Endodermal cell (in vitro differentiated cells): ENCODE data around the gene DCP2. TPM values are rescaled to one million over a fixed set of nuclear protein-coding genes. Genes with fewer than 3 reads are reported as not detected.

Source experiments
- DNase-seq: peaks from one replicate; pipeline ENCODE4 v3.0.0-alpha.2; 2017
- H3K27ac ChIP-seq: 2 replicates; pipeline ENCODE4 v1.5.1; 2013; ENCODE audit warnings: mild to moderate bottlenecking, low read depth, low read length, moderate library complexity
- H3K27me3 ChIP-seq: 2 replicates; pipeline ENCODE4 v1.6.1; 2013; ENCODE audit warnings: mild to moderate bottlenecking, low read length, moderate library complexity; ENCODE audit not compliant: insufficient read depth, control insufficient read depth, poor library complexity, severe bottlenecking
- H3K36me3 ChIP-seq: 2 replicates; pipeline ENCODE4 v1.7.0; 2013; ENCODE audit warnings: mild to moderate bottlenecking, low read length, moderate library complexity; ENCODE audit not compliant: control insufficient read depth, insufficient read depth
- H3K4me1 ChIP-seq: one replicate; pipeline ENCODE4 v1.7.0; 2013; ENCODE audit warnings: low read length; ENCODE audit not compliant: control insufficient read depth, insufficient read depth
- H3K4me3 ChIP-seq: 2 replicates; pipeline ENCODE4 v1.5.1; 2013; ENCODE audit warnings: mild to moderate bottlenecking, low read length, moderate library complexity
- H3K9ac ChIP-seq: 2 replicates; pipeline ENCODE4 v1.6.1; 2013; ENCODE audit warnings: mild to moderate bottlenecking, low read length, moderate library complexity; ENCODE audit not compliant: poor library complexity, severe bottlenecking; ENCODE audit errors: extremely low read depth
- H3K9me3 ChIP-seq: 2 replicates; pipeline ENCODE4 v1.6.1; 2013; ENCODE audit warnings: mild to moderate bottlenecking, low read length, moderate library complexity; ENCODE audit not compliant: control insufficient read depth
- H3K27ac Mint-ChIP-seq: 2 replicates; pipeline ENCODE4 v1.8.0; 2020; ENCODE audit warnings: mixed read lengths
- H3K27me3 Mint-ChIP-seq: 2 replicates; pipeline ENCODE4 v1.8.0; 2021; ENCODE audit warnings: mild to moderate bottlenecking, mixed read lengths; ENCODE audit not compliant: insufficient read depth
- H3K36me3 Mint-ChIP-seq: 2 replicates; pipeline ENCODE4 v1.8.0; 2020; ENCODE audit warnings: low read depth, mixed read lengths
- H3K4me1 Mint-ChIP-seq: 2 replicates; pipeline ENCODE4 v1.8.0; 2020; ENCODE audit warnings: mixed read lengths
- H3K4me3 Mint-ChIP-seq: 2 replicates; pipeline ENCODE4 v1.8.0; 2020; ENCODE audit warnings: mild to moderate bottlenecking, moderate library complexity, mixed read lengths
- H3K9me3 Mint-ChIP-seq: 2 replicates; pipeline ENCODE4 v1.8.0; 2020; ENCODE audit warnings: mild to moderate bottlenecking, mixed read lengths
- CTCF ChIP-seq: fragments of 200-600 bp; sonication (generic); conservative IDR thresholded peaks from 2 replicates; pipeline ENCODE4 v1.5.0; 2021; ENCODE audit warnings: antibody characterized with exemption, mild to moderate bottlenecking
- WGBS, 2 experiments: methylation state at CpG; one replicate each; pipeline versions ENCODE4 v1.1.5 to v1.1.7; 2013; ENCODE audit warnings: missing lambda C conversion rate in 2 of 2, mixed read lengths in 1 of 2; ENCODE audit not compliant: insufficient coverage in 1 of 2, insufficient read length in 1 of 2; 5-methylcytosine and 5-hydroxymethylcytosine counted together
- total RNA-seq, 2 donors: library from RNA; stranded (reverse); fragmentation: NEBNext Ultra II Directional in 1 of 2; extraction: Animal tissue kit (Norgen Biotek cat#: 25700) in 1 of 2; gene quantifications; 2 replicates in 1 of 2; 3 replicates in 1 of 2; pipeline ENCODE4 v1.2.1, GENCODE V29; 2021

Gene DCP2
- total RNA-seq, 2 donors from 2014 or later = 152 to 154 TPM

GRCh38 chr5:112986224-112986623 lies 9.6 kb downstream of the DCP2 start:
- peaks cover 65% of the 10 kb centered on the region for H3K36me3 ChIP-seq
- Mint-ChIP-seq H3K27ac (no peak overlapping the region), H3K4me1 (peaks cover 15% of the 10 kb centered on the region), H3K27me3 (no peaks in the 10 kb centered on the region), H3K4me3 (no peak overlapping the region), H3K9me3 (no peaks in the 10 kb centered on the region), H3K36me3 (peaks cover 47% of the 10 kb centered on the region)
- no peak overlapping the region for H3K9ac ChIP-seq
- TF ChIP-seq CTCF = no peak
- no peaks in the 10 kb centered on the region for H3K27me3 ChIP-seq
- H3K4me1 ChIP-seq = no peaks in the 10 kb centered on the region
- H3K27ac ChIP-seq = no peak overlapping the region
- 97 to 100% methylated on average over 2 to 4 of the region's 4 CpGs for WGBS, 2 experiments
- DNase-seq = no peak
- no peaks in the 10 kb centered on the region for H3K9me3 ChIP-seq
- no peak overlapping the region for H3K4me3 ChIP-seq

- H3K9me3 ChIP-seq = no peaks in the 10 kb centered on the region
- no peaks in the 10 kb centered on the region for H3K27me3 ChIP-seq
- no peaks in the 10 kb centered on the region for H3K4me1 ChIP-seq
- Mint-ChIP-seq H3K4me1 (peaks cover 5% of the 10 kb centered on the region), H3K9me3 (no peaks in the 10 kb centered on the region), H3K36me3 (peaks cover 27% of the 10 kb centered on the region), H3K4me3 (no peak overlapping the region), H3K27ac (no peak overlapping the region), H3K27me3 (no peaks in the 10 kb centered on the region)
- no peak overlapping the region for H3K27ac ChIP-seq
- DNase-seq = peak; percentile 89
- TF ChIP-seq CTCF = peak; percentile 92
- WGBS, 2 experiments = 38 to 46% methylated on average over 3 to 6 of the region's 7 CpGs
- peaks cover 61% of the 10 kb centered on the region for H3K36me3 ChIP-seq
- H3K9ac ChIP-seq = no peak overlapping the region
- H3K4me3 ChIP-seq = no peak overlapping the region
Observed at GRCh38 chr5:112995764-112996618, 19.4 kb downstream of the DCP2 start.

GRCh38 chr5:112996830-112997374 lies 20.3 kb downstream of the DCP2 start:
- H3K4me1 ChIP-seq = no peaks in the 10 kb centered on the region
- no peak overlapping the region for H3K4me3 ChIP-seq
- Mint-ChIP-seq H3K9me3 (no peaks in the 10 kb centered on the region), H3K27ac (no peak overlapping the region), H3K4me1 (peaks cover 5% of the 10 kb centered on the region), H3K36me3 (peaks cover 32% of the 10 kb centered on the region), H3K27me3 (no peaks in the 10 kb centered on the region), H3K4me3 (no peak overlapping the region)
- WGBS, 2 experiments = 88 to 90% methylated on average over 4 of the region's 4 CpGs
- H3K27ac ChIP-seq = no peak overlapping the region
- no peaks in the 10 kb centered on the region for H3K9me3 ChIP-seq
- peaks cover 65% of the 10 kb centered on the region for H3K36me3 ChIP-seq
- no peaks in the 10 kb centered on the region for H3K27me3 ChIP-seq
- no peak overlapping the region for H3K9ac ChIP-seq
- DNase-seq = no peak
- TF ChIP-seq CTCF = no peak
